ENCODE results near the gene NXPH2.

Gene NXPH2

DNA sequence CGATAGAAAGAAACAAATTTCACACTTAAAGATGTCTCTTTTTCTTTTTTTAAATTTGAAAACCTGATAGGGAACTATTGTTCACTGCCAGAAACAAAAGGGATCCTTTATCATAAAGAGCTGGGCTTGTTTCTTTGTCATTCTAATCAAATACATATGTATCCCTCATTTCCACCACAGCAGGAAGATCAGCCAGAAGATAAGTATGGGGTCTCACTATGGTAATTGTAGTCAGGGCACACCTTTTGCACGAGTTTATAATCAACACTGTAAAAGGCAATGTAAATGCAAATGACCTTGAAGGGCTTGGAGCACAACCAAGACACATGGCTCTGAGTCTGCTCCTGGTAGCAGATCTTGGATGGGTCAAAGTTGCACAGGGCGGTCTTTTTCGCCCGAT, 109.5 kb downstream of the NXPH2 start:
- Histone ChIP-seq H3K27ac (no peak overlapping the region), H3K27me3 (ENCODE audit: insufficient read depth, low read depth, severe bottlenecking) (no peaks in the 10 kb centered on the region), H3K36me3 (no peaks in the 10 kb centered on the region), H3K9me3 (ENCODE audit: severe bottlenecking) (no peaks in the 10 kb centered on the region), H3K4me3 (ENCODE audit: low read depth, low read length) (no peak overlapping the region)
- TF ChIP-seq, protein P1, sequence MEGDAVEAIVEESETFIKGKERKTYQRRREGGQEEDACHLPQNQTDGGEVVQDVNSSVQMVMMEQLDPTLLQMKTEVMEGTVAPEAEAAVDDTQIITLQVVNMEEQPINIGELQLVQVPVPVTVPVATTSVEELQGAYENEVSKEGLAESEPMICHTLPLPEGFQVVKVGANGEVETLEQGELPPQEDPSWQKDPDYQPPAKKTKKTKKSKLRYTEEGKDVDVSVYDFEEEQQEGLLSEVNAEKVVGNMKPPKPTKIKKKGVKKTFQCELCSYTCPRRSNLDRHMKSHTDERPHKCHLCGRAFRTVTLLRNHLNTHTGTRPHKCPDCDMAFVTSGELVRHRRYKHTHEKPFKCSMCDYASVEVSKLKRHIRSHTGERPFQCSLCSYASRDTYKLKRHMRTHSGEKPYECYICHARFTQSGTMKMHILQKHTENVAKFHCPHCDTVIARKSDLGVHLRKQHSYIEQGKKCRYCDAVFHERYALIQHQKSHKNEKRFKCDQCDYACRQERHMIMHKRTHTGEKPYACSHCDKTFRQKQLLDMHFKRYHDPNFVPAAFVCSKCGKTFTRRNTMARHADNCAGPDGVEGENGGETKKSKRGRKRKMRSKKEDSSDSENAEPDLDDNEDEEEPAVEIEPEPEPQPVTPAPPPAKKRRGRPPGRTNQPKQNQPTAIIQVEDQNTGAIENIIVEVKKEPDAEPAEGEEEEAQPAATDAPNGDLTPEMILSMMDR (IDR thresholded peaks at IDR 0.05; ENCODE audit: low read depth, low read length) = no peak
- DNase-seq = no peak

DNA sequence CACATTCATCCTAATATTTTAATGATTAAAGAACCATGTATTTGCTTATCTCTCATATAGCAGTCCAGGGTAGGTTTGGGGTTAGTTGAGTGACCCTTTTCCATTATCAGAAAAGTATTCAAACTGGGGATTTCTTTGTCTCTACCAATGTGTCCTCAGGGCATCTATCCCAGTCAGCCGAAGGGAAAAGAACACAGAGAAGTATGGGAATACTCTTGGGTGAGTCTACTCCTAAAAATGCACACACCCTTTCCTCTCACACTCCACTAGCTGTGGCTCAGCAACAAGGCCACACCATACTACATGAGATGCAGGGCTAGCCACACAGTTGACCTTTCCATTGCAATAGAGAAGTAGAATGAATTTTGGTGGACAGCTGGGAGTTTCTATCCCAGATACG, 114.3 kb downstream of the NXPH2 start:
- Histone ChIP-seq H3K4me3 (ENCODE audit: low read depth, low read length) (no peak overlapping the region), H3K27ac (no peak overlapping the region), H3K27me3 (ENCODE audit: insufficient read depth, low read depth, severe bottlenecking) (no peaks in the 10 kb centered on the region), H3K9me3 (ENCODE audit: severe bottlenecking) (no peaks in the 10 kb centered on the region), H3K36me3 (no peaks in the 10 kb centered on the region)
- DNase-seq = no peak
- TF ChIP-seq, protein P1 (IDR thresholded peaks at IDR 0.05; ENCODE audit: low read depth, low read length) = no peak

DNA sequence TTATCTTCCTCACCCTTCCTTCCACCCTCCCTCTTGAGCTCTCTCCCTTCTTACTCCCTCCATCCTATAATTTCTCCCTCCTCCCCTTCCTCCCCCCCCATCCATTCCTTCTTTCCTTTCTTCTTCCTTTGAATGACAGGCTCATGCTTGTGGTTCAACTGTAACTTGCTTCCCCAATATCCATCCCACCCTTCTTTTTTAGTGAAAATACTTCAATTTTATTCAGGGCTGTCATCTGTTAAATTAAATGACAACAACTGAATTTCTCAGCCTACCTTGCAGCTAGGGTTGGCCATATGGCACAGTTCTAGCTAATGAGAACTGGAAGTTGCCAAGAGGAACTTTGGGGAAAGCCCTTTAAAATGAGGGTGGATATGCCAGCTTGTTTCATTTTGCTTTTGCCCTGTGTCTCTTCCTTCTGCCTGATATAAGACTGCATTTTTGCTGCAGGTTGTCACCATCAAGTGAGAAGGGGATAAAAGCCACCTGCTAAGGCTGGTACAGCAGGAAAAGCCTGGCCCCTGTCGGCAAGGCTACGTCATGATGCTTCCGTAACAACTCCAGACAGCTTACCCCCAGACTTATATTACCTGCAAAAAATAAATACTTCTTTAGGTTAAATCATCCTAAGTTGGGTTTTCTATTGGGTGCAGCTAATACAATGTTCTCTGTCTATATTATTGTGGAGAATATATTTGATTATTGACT, 121.8 kb downstream of the NXPH2 start:
- no peak for DNase-seq
- TF ChIP-seq, protein P1 (IDR thresholded peaks at IDR 0.05; ENCODE audit: low read depth, low read length) = no peak
- no peaks in the 10 kb centered on the region for H3K36me3 ChIP-seq
- H3K27ac ChIP-seq = no peak overlapping the region
- H3K27me3 ChIP-seq (ENCODE audit: insufficient read depth, low read depth, severe bottlenecking) = no peaks in the 10 kb centered on the region
- no peaks in the 10 kb centered on the region for H3K9me3 ChIP-seq (ENCODE audit: severe bottlenecking)
- H3K4me3 ChIP-seq (ENCODE audit: low read depth, low read length) = no peak overlapping the region

DNA sequence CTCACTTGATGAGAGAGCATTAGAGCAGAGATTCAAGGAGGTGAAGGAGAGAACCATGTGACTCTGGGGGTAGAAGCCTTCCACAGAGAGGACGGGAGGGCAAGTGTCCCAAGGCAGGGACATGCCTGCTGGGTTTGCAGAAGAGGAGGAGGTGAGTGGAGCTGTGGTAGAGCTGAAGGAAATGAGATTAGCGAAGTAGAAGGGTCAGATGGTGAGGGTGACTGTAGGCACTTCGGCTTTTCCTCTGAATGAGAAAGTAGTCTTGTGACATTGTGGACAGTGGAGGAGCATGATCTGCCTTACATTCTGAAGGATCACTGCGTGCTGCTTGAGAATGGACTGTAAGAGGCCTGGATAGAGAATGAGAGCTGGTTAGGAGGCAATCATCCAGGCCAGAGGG, 126.0 kb downstream of the NXPH2 start:
- no peaks in the 10 kb centered on the region for H3K27me3 ChIP-seq (ENCODE audit: insufficient read depth, low read depth, severe bottlenecking)
- no peak overlapping the region for H3K27ac ChIP-seq
- TF ChIP-seq, protein P1 (IDR thresholded peaks at IDR 0.05; ENCODE audit: low read depth, low read length) = no peak
- H3K9me3 ChIP-seq (ENCODE audit: severe bottlenecking) = no peaks in the 10 kb centered on the region
- no peak for DNase-seq
- H3K36me3 ChIP-seq = no peaks in the 10 kb centered on the region
- no peak overlapping the region for H3K4me3 ChIP-seq (ENCODE audit: low read depth, low read length)

DNA sequence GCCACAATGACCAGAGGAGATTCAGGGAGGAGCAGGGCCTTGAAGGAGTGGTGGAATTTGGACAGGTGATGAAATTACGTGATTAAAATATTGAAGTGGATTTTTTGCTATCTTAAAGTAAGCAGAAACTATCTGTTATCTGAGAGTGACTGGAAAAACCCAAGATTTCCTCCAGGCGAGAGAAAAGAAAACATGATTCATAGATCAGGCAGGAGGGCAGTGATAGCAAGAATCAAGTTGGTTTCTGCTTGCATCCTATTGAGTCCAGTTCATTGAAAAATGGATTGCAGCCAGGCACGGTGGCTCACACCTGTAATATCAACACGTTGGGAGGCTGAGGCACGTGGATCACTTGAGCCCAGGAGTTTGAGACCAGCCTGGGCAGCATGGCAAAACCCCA, 127.8 kb downstream of the NXPH2 start:
- H3K4me3 ChIP-seq (ENCODE audit: low read depth, low read length) = no peak overlapping the region
- DNase-seq = no peak
- TF ChIP-seq, protein P1 (IDR thresholded peaks at IDR 0.05; ENCODE audit: low read depth, low read length) = no peak

DNA sequence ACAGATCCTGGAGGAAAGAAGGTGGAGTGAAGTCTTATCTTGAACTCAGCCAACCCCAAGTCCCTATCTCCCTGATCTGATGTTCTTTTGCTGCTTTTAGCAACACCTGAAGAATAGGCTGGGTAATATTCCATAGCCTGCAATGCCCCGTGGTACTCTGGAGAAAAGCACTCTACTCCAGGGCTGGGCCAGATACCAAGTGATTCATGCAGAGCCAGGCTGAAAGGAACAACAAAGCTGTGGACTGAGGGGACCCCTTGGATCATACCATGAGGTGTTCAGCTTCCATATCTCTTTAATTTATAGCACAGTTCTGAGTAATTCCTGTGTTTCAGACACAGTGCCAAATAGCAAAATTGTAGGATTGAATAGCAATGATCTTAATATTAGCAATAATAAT, 130.6 kb downstream of the NXPH2 start:
- H3K27ac ChIP-seq = no peak overlapping the region
- DNase-seq = no peak
- H3K36me3 ChIP-seq = no peaks in the 10 kb centered on the region
- no peaks in the 10 kb centered on the region for H3K9me3 ChIP-seq (ENCODE audit: severe bottlenecking)
- no peak overlapping the region for H3K4me3 ChIP-seq (ENCODE audit: low read depth, low read length)
- TF ChIP-seq, protein P1 (IDR thresholded peaks at IDR 0.05; ENCODE audit: low read depth, low read length) = no peak
- no peaks in the 10 kb centered on the region for H3K27me3 ChIP-seq (ENCODE audit: insufficient read depth, low read depth, severe bottlenecking)

More for the DNA sequence above, 127.8 kb downstream of the NXPH2 start:
- no peaks in the 10 kb centered on the region for H3K36me3 ChIP-seq
- no peaks in the 10 kb centered on the region for H3K27me3 ChIP-seq (ENCODE audit: insufficient read depth, low read depth, severe bottlenecking)
- no peaks in the 10 kb centered on the region for H3K9me3 ChIP-seq (ENCODE audit: severe bottlenecking)
- no peak overlapping the region for H3K27ac ChIP-seq
